Measurements from ENCODE around the gene FLAD1.

FLAD1 gene

GRCh38 chr1:155014709-155015508 lies 31.8 kb downstream of the FLAD1 start:
- no peak for DNase-seq (ENCODE audit: low read depth in 1 of 2, low spot score in 1 of 2)

DNA sequence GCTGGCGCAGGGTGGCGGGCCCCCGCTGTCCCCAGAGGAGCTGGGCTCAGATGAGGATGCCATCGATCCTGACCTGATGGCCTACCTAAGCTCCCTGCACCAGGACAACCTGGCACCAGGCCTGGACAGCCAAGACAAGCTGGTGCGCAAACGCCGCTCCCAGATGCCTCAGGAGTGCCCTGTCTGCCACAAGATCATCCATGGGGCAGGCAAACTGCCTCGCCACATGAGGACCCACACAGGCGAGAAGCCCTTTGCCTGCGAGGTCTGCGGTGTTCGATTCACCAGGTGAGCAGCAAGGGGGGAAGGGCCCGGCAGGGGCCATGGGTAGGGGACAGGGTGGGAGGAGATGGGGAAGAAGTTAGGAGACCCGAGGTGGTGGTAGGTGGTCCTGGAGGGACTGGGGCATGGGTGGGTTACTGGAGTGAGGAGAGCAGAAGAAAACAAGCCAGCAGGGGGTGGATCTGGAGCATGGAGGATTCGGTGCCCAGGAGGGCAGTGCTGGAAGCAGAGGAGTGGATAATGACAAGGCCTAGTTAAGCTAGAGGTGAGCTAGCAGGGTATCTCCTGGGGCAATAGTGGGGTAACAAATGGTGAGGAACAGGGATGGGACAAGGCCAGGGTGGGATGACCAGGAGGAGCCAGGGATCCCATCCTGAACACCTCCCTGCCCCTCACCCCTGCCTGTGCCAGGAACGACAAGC lies 32.5 kb downstream of the FLAD1 start:
- DNase-seq (ENCODE audit: low read depth in 1 of 2, low spot score in 1 of 2) = no peak

DNA sequence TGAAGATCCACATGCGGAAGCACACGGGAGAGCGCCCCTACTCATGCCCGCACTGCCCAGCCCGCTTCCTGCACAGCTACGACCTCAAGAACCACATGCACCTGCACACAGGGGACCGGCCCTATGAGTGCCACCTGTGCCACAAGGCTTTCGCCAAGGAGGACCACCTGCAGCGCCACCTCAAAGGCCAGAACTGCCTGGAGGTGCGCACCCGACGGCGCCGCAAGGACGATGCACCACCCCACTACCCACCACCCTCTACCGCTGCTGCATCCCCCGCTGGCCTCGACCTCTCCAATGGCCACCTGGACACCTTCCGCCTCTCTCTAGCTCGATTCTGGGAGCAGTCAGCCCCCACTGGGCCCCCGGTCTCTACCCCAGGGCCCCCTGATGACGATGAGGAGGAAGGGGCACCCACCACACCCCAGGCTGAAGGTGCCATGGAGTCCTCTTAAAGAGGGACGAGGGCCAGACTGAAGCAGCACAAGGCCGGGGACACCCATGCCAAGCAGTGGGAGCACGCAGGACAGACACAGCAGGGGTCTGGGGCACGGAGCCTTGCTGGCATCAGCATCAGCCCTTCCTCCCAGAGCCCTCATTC lies 33.2 kb downstream of the FLAD1 start:
- no peak for DNase-seq (ENCODE audit: low read depth in 1 of 2, low spot score in 1 of 2)

- DNase-seq (ENCODE audit: low read depth in 1 of 2, low spot score in 1 of 2) = peak; percentile 83 to 86
These were observed 34.1 kb downstream of the FLAD1 start for GRCh38 chr1:155017041-155017945.

DNA sequence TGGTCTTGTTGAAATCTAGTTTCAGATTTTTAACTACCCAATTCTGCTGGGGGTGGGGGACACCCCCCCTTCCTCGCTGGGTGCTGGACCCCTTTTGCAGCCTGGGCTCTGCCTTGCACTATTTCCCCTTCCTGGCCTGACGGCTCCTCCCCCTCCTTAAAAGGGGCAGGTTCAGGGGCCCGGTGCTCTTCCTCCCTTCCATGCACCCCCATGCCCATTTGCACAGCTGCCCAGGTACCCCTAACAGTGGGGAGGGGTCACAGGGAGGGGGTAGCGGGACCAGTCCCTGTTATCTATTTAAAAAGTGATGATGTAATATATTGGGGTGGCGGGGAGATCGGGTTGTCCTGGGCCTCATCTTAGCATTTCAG lies 34.8 kb downstream of the FLAD1 start:
- DNase-seq (ENCODE audit: low read depth in 1 of 2, low spot score in 1 of 2) = no peak

GRCh38 chr1:155018617-155019348 lies 35.6 kb downstream of the FLAD1 start:
- no peak for DNase-seq (ENCODE audit: low read depth in 1 of 2, low spot score in 1 of 2)

DNA sequence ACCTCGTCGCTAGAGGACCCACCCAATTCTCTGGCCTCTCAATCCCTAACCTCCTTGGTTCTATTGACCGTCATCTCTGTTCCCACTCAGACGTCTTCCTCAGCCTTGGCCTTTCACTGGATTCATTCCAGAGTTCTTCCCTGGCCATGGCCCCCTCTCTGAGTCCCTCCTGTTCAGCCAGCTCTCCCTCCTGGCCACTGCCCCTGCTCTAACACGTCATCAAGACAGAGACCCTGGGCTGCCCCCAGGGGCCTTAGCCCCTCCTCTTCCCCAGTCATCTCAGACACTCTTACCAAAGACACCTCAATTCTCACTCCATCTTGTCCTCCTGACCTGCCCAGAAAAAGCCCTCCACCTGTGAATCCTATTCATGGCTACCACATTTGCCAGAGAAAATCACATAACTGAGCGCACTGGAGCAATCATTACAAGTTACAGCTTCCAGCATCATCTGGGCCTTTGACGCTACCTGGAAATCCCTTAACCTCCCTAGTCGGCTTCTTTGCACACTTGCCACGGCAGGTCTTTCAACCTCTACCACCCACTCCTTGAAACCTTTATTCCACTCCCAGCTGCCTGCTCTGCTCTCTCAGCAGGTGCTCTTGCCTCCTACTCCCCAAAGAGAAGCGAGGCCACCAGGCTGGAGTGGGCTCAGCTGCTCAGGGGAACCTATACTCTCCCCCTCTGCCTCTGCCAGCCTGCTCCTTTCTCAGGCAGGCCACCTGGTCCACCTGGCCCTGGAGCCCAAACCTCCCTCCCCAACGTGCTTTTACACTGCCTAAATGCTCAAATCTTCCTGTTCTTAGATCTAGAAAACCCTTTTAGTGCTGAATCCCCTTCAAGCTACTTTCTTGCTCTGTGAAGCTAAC lies 36.5 kb downstream of the FLAD1 start:
- no peak for DNase-seq (ENCODE audit: low read depth in 1 of 2, low spot score in 1 of 2)

- no peak for DNase-seq (ENCODE audit: low read depth in 1 of 2, low spot score in 1 of 2)
These were observed 39.2 kb downstream of the FLAD1 start for GRCh38 chr1:155022136-155022926.

GRCh38 chr1:155022927-155023236 lies 39.7 kb downstream of the FLAD1 start:
- no peak for DNase-seq (ENCODE audit: low read depth in 1 of 2, low spot score in 1 of 2)

- DNase-seq (ENCODE audit: low read depth in 1 of 2, low spot score in 1 of 2) = no peak
These were observed 40.5 kb downstream of the FLAD1 start for GRCh38 chr1:155023627-155024026.

DNA sequence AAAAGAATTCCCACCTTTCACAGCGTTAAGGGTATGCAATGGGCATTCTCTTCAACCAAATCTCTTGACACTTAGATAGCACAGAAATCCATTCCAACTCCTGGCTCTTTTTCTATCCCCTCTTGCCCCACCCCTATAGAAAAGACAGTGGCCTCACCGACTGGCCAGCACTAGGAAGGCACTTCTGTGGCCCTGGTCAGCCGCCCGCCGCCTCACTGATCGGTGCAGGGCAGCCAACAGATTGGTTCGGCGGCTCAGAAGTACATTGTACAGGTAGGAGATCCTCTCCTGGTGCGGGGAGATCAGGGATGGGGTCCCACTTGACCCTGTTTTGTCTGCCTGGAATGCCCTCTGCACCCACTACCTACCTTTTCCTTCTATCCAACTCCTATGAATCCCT lies 41.2 kb downstream of the FLAD1 start:
- no peak for DNase-seq (ENCODE audit: low read depth in 1 of 2, low spot score in 1 of 2)

- DNase-seq (ENCODE audit: low read depth in 1 of 2, low spot score in 1 of 2) = no peak
These were observed 43.0 kb downstream of the FLAD1 start for GRCh38 chr1:155026154-155026553.

DNA sequence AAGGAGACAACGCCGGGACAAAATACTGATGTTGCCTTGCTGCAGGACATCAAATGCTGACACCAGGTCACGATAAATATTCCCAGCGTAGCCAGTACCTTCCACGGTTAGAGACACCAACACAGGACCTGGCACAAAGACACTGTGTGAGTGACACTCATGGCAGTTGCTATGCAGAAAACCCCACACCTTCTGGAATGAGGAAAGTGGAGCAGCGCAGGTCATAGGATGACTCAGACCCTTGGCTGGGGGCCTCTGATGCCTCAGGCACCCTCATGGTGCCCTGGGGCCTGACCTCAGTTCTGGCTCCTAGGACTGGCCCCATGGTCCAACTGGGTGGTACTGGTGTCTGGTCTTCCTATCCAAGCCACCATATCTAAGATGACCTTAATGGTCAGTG lies 43.4 kb downstream of the FLAD1 start:
- no peak for DNase-seq (ENCODE audit: low read depth in 1 of 2, low spot score in 1 of 2)

- no peak for DNase-seq (ENCODE audit: low read depth in 1 of 2, low spot score in 1 of 2)
These were observed 46.5 kb downstream of the FLAD1 start for GRCh38 chr1:155029513-155030242.

DNA sequence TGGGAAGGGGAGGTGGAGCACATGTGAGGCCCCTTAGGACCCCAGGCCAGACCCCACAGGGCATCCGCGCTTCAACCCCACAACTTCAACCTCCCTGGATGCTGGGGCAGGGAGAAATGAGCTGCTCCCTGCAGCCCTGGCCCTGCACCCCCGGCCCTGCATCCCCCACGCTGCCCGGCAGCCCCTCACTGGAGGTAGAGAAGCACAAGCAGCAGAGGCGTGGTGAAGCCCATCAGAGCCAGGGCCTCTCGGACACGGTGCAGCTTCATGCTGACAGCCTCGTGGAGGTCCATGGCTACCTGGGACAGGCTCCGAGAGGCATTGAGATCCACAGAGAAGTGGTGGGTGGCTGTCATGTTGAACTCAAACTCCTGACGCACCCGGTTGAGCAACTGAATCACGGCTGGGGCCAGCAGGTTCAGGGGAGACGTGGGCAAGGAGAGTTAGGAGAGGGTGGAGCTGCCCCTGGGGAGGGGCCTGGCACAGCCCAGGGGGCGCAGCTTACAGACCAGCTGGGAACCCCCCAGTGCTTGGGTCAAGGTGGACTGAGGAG lies 47.2 kb downstream of the FLAD1 start:
- no peak for DNase-seq (ENCODE audit: low read depth in 1 of 2, low spot score in 1 of 2)

DNA sequence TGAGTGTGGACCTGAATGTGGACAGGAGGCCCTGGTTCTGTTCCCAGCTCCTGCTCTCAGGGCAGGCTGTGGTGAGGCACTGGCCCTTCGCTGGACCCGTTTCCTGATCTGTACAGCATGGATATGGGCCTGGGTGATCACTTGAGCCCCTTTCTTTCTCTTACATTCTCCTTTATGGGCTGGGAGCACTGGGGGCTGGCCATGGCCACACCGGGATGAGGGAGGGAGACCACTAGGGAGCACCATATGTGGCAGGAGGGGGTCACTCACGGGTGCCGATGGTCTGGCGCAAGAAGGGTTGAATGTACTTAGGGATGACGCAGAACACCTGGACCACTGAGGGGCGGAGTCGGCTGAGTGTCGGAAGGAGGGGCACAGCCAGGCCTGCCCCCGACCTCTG lies 47.8 kb downstream of the FLAD1 start:
- DNase-seq (ENCODE audit: low read depth in 1 of 2, low spot score in 1 of 2) = no peak

- DNase-seq (ENCODE audit: low read depth in 1 of 2, low spot score in 1 of 2) = no peak
These were observed 49.7 kb downstream of the FLAD1 start for GRCh38 chr1:155032886-155033285.

- DNase-seq (ENCODE audit: low read depth in 1 of 2, low spot score in 1 of 2) = no peak
These were observed 50.4 kb downstream of the FLAD1 start, which contains the start of the genes DCST1 and DCST2 for GRCh38 chr1:155033524-155033923. Gene DCST1, plus strand, starts transcription at chr1:155033824. Its CDS starts 213 bp downstream, at chr1:155034037. Gene DCST2, minus strand, starts transcription at chr1:155033781. Its CDS starts 80 bp downstream, at chr1:155033701.

Measured in activated CD4-positive, alpha-beta T cell treated with anti-CD3 and anti-CD28 coated beads, Interleukin-2, amount 50 U/mL, for 24 hours (primary cell).